Pancreas (tissue), 10 donors: ENCODE measurements around the gene NTNG1. TPM values are rescaled to one million over a fixed set of nuclear protein-coding genes. Genes with fewer than 3 reads are reported as not detected.
A peak's percentile ranks its signal among the peaks of the same experiment; 100 is the strongest.

Source experiments
- ATAC-seq, 4 donors: fragments of 200-7000 bp; cut with Tn5 transposase; one replicate each; pipeline versions ENCODE4 v1.8.0 to v1.9.1; 2020; ENCODE audit warnings: mild to moderate bottlenecking in 4 of 4, moderate library complexity in 4 of 4
- DNase-seq, 6 donors: peaks; one replicate each; pipeline ENCODE4 v3.0.0-alpha.2; 2020
- FAIRE-seq: peaks from 2 replicates; lab custom pipeline; 2012; peaks lifted over from hg19 to GRCh38; lab: Jason Lieb, UNC
- H3K27ac ChIP-seq, 4 donors: fragments of 200-600 bp; sonication (generic); 1 replicate in 3 of 4; 2 replicates in 1 of 4; pipeline versions ENCODE4 v1.5.0 to v1.8.0; 2020
- H3K27me3 ChIP-seq, 4 donors: fragments of 200-600 bp; one replicate each; pipeline ENCODE4 v1.8.0; 2021
- H3K36me3 ChIP-seq, 3 donors: fragments of 200-600 bp; sonication (generic) in 1 of 3; one replicate each; pipeline versions ENCODE4 v1.5.0 to v1.8.0; 2020 to 2021
- H3K4me1 ChIP-seq, 3 donors: fragments of 200-600 bp; one replicate each; pipeline ENCODE4 v1.8.0; 2021
- H3K4me3 ChIP-seq, 4 donors: fragments of 200-600 bp; sonication (generic) in 2 of 4; one replicate each; pipeline versions ENCODE4 v1.5.0 to v1.8.0; 2020 to 2021
- H3K9me3 ChIP-seq, 4 donors: fragments of 200-600 bp; one replicate each; pipeline ENCODE4 v1.8.0; 2021
- CTCF ChIP-seq, 4 donors: fragments of 200-600 bp; sonication (generic) in 3 of 4; IDR thresholded peaks; one replicate each; pipeline versions ENCODE4 v1.5.0 to v1.8.0; 2021; ENCODE audit warnings: antibody characterized with exemption in 4 of 4
- WGBS, 2 donors: extraction: QIAGEN DNeasy Blood & Tissue Kit; methylation state at CpG; one replicate each; pipeline ENCODE4 v1.1.7; 2013; 5-methylcytosine and 5-hydroxymethylcytosine counted together
- intact Hi-C, 3 donors: fragments of 100-400 bp; cut with DNase I; formaldehyde crosslinking; loops; one replicate each; pipeline versions ENCODE4 v1.11.1 to v1.14.2; 2022
- polyA plus RNA-seq, 2 donors: library from polyadenylated mRNA; stranded (reverse); fragments of 200-250 nt; gene quantifications; one replicate each; pipeline ENCODE4 v1.2.3, GENCODE V29; 2013
- total RNA-seq, 6 donors: library from RNA; stranded (reverse); fragmentation: NEBNext Ultra II Directional in 4 of 6; extraction: Animal tissue kit (Norgen Biotek cat#: 25700) in 4 of 6; gene quantifications; one replicate each; pipeline versions ENCODE4 v1.2.1 to v1.2.4, GENCODE V29; 2021 to 2023
- donor health status: healthy with polysubstance abuse.
- donor health status: DM: no; HTN: no; CAD: no; lungs with moderate emphysema.
- donor health status: DM: no; HTN: no; CAD: no.
- donor health status: control.
- donor health status: control.
- donor health status: Bipolar disorder and iron deficiency.
- donor health status: DM: yes; HTN: yes; CAD: no.
- donor health status: DM: no; HTN: no; CAD: no.
- donor health status: DM: no; HTN: no; CAD: no.
- donor health status: DM: yes; HTN: yes; CAD: no.

Gene NTNG1
- total and polyA plus RNA-seq, 8 donors: 0.04 to 1.3 (median 0.23) TPM; not detected in 1

- no peak overlapping the region for H3K27ac ChIP-seq
- H3K36me3 ChIP-seq: no peaks in the 10 kb centered on the region
- no peaks in the 10 kb centered on the region for H3K9me3 ChIP-seq
- H3K4me1 ChIP-seq: no peaks in the 10 kb centered on the region
- no peak for DNase-seq
- WGBS, 2 donors: 48 to 56% methylated on average over 1 of the region's 1 CpG
- H3K27me3 ChIP-seq: peaks cover 0 to 22% (median 5%) of the 10 kb centered on the region in 4 donors
- FAIRE-seq: no peak
- no peak for ATAC-seq
- intact Hi-C loops: no loop called here
- no peak overlapping the region for H3K4me3 ChIP-seq
- no peak for TF ChIP-seq CTCF (IDR thresholded peaks at IDR 0.05)
Observed at GRCh38 chr1:107149946-107150345, 9.1 kb downstream of the NTNG1 start.

DNA sequence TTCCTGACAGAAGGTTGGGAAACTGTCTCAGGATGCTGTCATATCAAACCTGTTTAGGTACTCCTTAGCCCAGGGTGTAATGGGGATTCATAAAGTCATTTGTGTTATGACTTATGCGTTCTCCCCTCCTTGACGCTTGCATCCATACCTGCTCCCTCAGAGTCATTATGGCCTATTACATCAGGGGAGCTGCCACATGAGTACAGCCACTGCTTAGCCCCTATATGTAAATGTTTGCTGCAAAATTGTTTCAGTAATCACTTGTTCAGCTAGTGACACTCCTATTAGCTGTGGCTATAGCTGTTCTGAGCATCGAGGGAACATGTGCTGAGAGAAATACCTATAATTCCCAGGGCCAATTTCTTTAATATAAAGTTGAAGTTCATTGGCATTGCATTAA, 10.5 kb downstream of the NTNG1 start:
- no peak for FAIRE-seq
- intact Hi-C loops: no loop called here
- ATAC-seq: no peak
- no peaks in the 10 kb centered on the region for H3K9me3 ChIP-seq
- no peaks in the 10 kb centered on the region for H3K4me1 ChIP-seq
- DNase-seq: no peak
- H3K27ac ChIP-seq: no peak overlapping the region
- TF ChIP-seq CTCF (IDR thresholded peaks at IDR 0.05): no peak
- peaks cover 0 to 16% (median 5%) of the 10 kb centered on the region in 4 donors for H3K27me3 ChIP-seq
- H3K4me3 ChIP-seq: no peak overlapping the region
- H3K36me3 ChIP-seq: no peaks in the 10 kb centered on the region
- WGBS, 2 donors: 62 to 80% methylated on average over 3 of the region's 3 CpGs

DNA sequence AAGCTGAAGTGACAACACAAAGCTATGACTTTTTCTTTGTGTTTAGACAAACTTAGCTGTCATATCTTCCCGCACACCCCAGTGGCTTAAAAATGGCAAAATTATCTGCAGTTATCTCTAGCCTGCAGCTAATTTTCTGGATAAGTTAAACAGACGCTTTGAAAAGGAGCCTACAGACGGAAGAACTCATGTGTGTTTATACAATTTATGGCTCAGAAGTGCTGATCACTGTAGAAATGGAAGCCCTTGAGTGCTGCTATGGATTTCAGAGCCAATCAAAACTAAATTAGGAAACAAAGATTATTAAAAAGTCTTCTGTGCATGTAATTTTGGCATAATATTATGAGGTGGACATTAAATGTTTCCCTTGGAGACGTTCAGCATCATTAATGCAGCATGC, 11.6 kb downstream of the NTNG1 start:
- intact Hi-C loops: no loop called here
- no peaks in the 10 kb centered on the region for H3K9me3 ChIP-seq
- no peaks in the 10 kb centered on the region for H3K36me3 ChIP-seq
- FAIRE-seq: no peak
- H3K4me1 ChIP-seq: no peaks in the 10 kb centered on the region
- H3K4me3 ChIP-seq: no peak overlapping the region
- peaks cover 0 to 8% (median 0%) of the 10 kb centered on the region in 4 donors for H3K27me3 ChIP-seq
- H3K27ac ChIP-seq: no peak overlapping the region
- 28 to 30% methylated on average over 4 of the region's 4 CpGs for WGBS, 2 donors
- no peak for DNase-seq
- TF ChIP-seq CTCF (IDR thresholded peaks at IDR 0.05): no peak
- ATAC-seq: no peak

- Histone ChIP-seq H3K36me3 (no peaks in the 10 kb centered on the region), H3K4me1 (no peaks in the 10 kb centered on the region), H3K27me3 (peaks cover 0 to 2% (median 0%) of the 10 kb centered on the region in 4 donors), H3K27ac (no peak overlapping the region), H3K9me3 (no peaks in the 10 kb centered on the region), H3K4me3 (no peak overlapping the region)
- ATAC-seq (no peak), DNase-seq (no peak), FAIRE-seq (peak; percentile 23)
- intact Hi-C loops: no loop called here
- no peak for TF ChIP-seq CTCF (IDR thresholded peaks at IDR 0.05)
- 47 to 72% methylated on average over 2 of the region's 2 CpGs for WGBS, 2 donors
Observed at GRCh38 chr1:107153014-107153413, 12.2 kb downstream of the NTNG1 start.

GRCh38 chr1:107158496-107158895, 17.7 kb downstream of the NTNG1 start:
- Histone ChIP-seq H3K27ac (no peak overlapping the region), H3K9me3 (no peaks in the 10 kb centered on the region), H3K36me3 (no peaks in the 10 kb centered on the region), H3K27me3 (no peaks in the 10 kb centered on the region), H3K4me3 (no peak overlapping the region), H3K4me1 (no peaks in the 10 kb centered on the region)
- TF ChIP-seq CTCF (IDR thresholded peaks at IDR 0.05): no peak
- DNase-seq: no peak
- WGBS, 2 donors: 53 to 64% methylated on average over 5 of the region's 5 CpGs
- intact Hi-C loops: no loop called here
- ATAC-seq: no peak
- FAIRE-seq: no peak
